ENCODE results near the gene NFATC2. TPM values are rescaled to one million over a fixed set of nuclear protein-coding genes. Genes with fewer than 3 reads are reported as not detected.

NFATC2 gene
- total RNA-seq, 5 donors from 2014 or later (not counting 1 experiment from before 2014, with no cell fraction given) = 49.0 to 75.9 (median 67.0) TPM

DNA sequence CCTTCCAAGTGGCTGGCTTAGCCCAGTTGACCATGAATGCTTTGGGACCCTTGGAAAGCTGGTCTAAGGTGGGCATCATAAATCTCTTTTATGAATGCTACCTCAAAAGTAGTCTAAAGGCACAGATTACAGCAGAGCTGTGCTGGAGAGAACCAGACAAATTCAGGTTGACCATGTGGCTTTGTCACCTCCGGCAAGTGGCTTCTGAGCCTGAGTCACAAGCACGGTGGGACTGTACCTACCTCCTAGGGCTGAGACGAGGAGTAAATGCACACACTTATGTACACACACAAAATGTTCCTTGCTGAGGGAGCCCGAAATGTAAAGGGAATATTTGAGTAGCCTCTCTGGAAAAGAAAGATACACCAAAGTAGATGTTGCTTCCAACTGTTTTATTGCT, 155.9 kb downstream of the NFATC2 start:
- ATAC-seq (replicated peaks in 1 of 4) (peak; percentile 34 to 90 (median 56)), DNase-seq (peak in 15 of 35 experiments; percentile 9 to 61 (median 24))
- WGBS (ENCODE audit: insufficient coverage) = 0% methylated on average over 1 of the region's 4 CpGs
- ChIA-PET CTCF (interaction anchor here in 1 of 2 donors (0.8 to 2.3 kb wide), 8 partner anchors 15 to 208 kb away, joined by 3 to 14 read pairs (median 4); partner anchors contain the start of gene NFATC2), POLR2A (no interaction called here)
- Histone ChIP-seq H3K27ac (ENCODE audit: low read length) (peak overlapping the region; percentile 11), H3K9me3 (no peaks in the 10 kb centered on the region), H3K36me3 (ENCODE audit: control insufficient read depth in 2 of 2, extremely low read depth in 1 of 2, insufficient read depth in 1 of 2, low read length in 1 of 2) (peaks cover 3 to 33% of the 10 kb centered on the region in 2 donors), H3K4me1 (ENCODE audit: control insufficient read depth in 1 of 2, extremely low read depth in 1 of 2, insufficient read depth in 2 of 2, low read length in 2 of 2) (peaks cover 0 to 48% of the 10 kb centered on the region in 2 experiments), H3K4me3 (ENCODE audit: control insufficient read depth in 1 of 2, extremely low read depth in 1 of 2, low read length in 1 of 2) (no peak overlapping the region), H3K27me3 (replicated peaks in 1 of 2; ENCODE audit: control insufficient read depth in 2 of 2, extremely low read depth in 1 of 2, insufficient read depth in 2 of 2, low read length in 1 of 2) (no peaks in the 10 kb centered on the region)
- H3K27ac Mint-ChIP-seq = peak overlapping the region; percentile 76 to 87
- H3K27me3 Mint-ChIP-seq = no peaks in the 10 kb centered on the region
- no peak overlapping the region for H3K4me3 Mint-ChIP-seq
- peaks cover 37% of the 10 kb centered on the region for H3K36me3 Mint-ChIP-seq
- peaks cover 4 to 75% (median 55%) of the 10 kb centered on the region in 3 donors for H3K4me1 Mint-ChIP-seq
- no peaks in the 10 kb centered on the region for H3K9me3 Mint-ChIP-seq

DNA sequence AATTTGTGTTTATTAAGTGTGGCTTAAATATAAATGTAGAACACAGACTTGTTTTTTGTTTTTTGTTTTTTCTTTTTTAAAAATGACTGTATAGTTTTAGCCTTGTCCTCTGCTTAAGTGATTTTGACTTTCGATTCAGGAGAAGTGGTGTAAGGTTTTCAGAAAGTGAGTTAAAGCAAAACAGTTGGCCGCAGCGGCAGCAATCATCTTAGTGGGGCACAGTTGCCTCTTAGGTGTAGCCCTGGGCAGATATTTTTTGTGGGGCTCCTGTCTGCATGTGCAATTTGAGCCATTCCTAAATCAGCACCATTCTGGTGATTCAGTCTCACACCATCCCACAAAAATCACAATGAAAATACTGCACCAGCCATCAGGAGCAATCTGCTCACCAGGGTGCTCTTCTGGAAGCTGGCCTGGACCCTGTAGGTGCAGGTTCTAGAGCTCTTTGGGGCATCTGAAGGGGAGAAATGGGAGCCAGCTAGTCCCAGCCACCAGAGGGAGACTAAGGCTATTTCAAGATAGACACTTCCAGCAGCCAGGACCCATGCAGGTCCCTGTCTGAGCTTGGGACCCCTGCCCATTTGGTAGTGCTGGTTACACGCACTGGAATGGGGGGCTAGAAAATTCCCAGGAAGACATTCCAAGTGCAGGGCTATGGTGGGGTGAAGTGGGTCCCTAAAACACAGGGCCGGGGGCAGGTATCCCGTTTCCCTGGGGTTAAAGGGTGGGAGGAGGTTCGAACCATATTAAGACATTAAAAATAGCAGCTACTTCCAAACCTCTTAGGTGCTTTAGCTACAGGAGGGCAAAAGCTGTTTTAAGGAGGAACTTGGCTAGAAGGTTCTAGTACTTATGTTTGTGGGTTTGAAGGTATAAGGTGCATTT, 156.6 kb downstream of the NFATC2 start:
- Mint-ChIP-seq H3K4me1 (peaks cover 4 to 71% (median 54%) of the 10 kb centered on the region in 3 donors), H3K4me3 (no peak overlapping the region), H3K27ac (peak overlapping the region; percentile 87), H3K9me3 (no peaks in the 10 kb centered on the region), H3K27me3 (no peaks in the 10 kb centered on the region), H3K36me3 (peaks cover 36% of the 10 kb centered on the region)
- 80% methylated on average over 3 of the region's 7 CpGs for WGBS (ENCODE audit: insufficient coverage)
- Histone ChIP-seq H3K27ac (ENCODE audit: low read length) (peak overlapping the region; percentile 28), H3K4me1 (ENCODE audit: control insufficient read depth in 1 of 2, extremely low read depth in 1 of 2, insufficient read depth in 2 of 2, low read length in 2 of 2) (peaks cover 0 to 47% of the 10 kb centered on the region in 2 experiments), H3K27me3 (replicated peaks in 1 of 2; ENCODE audit: control insufficient read depth in 2 of 2, extremely low read depth in 1 of 2, insufficient read depth in 2 of 2, low read length in 1 of 2) (no peaks in the 10 kb centered on the region), H3K36me3 (ENCODE audit: control insufficient read depth in 2 of 2, extremely low read depth in 1 of 2, insufficient read depth in 1 of 2, low read length in 1 of 2) (peaks cover 3 to 26% of the 10 kb centered on the region in 2 donors), H3K4me3 (ENCODE audit: control insufficient read depth in 1 of 2, extremely low read depth in 1 of 2, low read length in 1 of 2) (no peak overlapping the region), H3K9me3 (no peaks in the 10 kb centered on the region)
- DNase-seq (peak in 16 of 35 experiments; percentile 11 to 65 (median 21)), ATAC-seq (replicated peaks in 1 of 4) (peak in 2 of 4 experiments; percentile 49 to 56)
- ChIA-PET CTCF (interaction anchor here in 1 of 2 donors (0.6 to 2.3 kb wide), 11 partner anchors 16 to 209 kb away, joined by 3 to 14 read pairs (median 4); partner anchors contain the start of gene NFATC2), POLR2A (no interaction called here)

DNA sequence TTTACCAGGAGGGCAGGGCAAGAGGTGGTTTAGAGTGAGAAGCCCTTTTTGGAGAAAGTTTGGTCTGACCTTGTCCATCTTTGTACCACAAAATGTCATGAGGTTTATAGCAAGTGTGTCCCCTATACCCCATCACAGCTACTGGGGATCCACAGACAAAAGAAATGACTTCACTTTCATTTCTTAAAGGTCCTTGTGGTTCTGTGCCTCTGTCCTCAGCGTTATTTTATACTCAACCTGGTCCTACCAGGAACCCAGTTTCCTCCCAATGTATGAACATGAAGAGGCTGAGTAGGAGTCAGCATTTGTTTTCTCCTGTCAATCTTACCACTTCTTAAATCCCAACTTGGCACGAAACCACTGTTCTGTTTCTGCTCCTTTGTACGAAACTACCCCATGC, 157.6 kb downstream of the NFATC2 start:
- ChIA-PET CTCF (interaction anchor here in 1 of 2 donors (1.5 kb wide), 1 partner anchor 129 kb away, joined by 5 read pairs; no protein-coding TSS in a partner anchor), POLR2A (no interaction called here)
- peaks cover 0 to 37% of the 10 kb centered on the region in 2 experiments for H3K4me1 ChIP-seq (ENCODE audit: control insufficient read depth in 1 of 2, extremely low read depth in 1 of 2, insufficient read depth in 2 of 2, low read length in 2 of 2)
- Mint-ChIP-seq H3K4me3 (no peak overlapping the region), H3K9me3 (no peaks in the 10 kb centered on the region), H3K27ac (peak overlapping the region; percentile 87), H3K4me1 (peaks cover 4 to 64% (median 47%) of the 10 kb centered on the region in 3 donors), H3K27me3 (no peaks in the 10 kb centered on the region), H3K36me3 (peaks cover 33% of the 10 kb centered on the region)
- ATAC-seq (replicated peaks in 1 of 4) (no peak), DNase-seq (no peak)
- H3K27ac ChIP-seq (ENCODE audit: low read length) = peak overlapping the region; percentile 28
- H3K36me3 ChIP-seq (ENCODE audit: control insufficient read depth in 2 of 2, extremely low read depth in 1 of 2, insufficient read depth in 1 of 2, low read length in 1 of 2) = peaks cover 3 to 17% of the 10 kb centered on the region in 2 donors
- H3K4me3 ChIP-seq (ENCODE audit: control insufficient read depth in 1 of 2, extremely low read depth in 1 of 2, low read length in 1 of 2) = no peak overlapping the region
- H3K9me3 ChIP-seq = no peaks in the 10 kb centered on the region
- 62% methylated on average over 2 of the region's 3 CpGs for WGBS (ENCODE audit: insufficient coverage)
- H3K27me3 ChIP-seq (replicated peaks in 1 of 2; ENCODE audit: control insufficient read depth in 2 of 2, extremely low read depth in 1 of 2, insufficient read depth in 2 of 2, low read length in 1 of 2) = no peaks in the 10 kb centered on the region

DNA sequence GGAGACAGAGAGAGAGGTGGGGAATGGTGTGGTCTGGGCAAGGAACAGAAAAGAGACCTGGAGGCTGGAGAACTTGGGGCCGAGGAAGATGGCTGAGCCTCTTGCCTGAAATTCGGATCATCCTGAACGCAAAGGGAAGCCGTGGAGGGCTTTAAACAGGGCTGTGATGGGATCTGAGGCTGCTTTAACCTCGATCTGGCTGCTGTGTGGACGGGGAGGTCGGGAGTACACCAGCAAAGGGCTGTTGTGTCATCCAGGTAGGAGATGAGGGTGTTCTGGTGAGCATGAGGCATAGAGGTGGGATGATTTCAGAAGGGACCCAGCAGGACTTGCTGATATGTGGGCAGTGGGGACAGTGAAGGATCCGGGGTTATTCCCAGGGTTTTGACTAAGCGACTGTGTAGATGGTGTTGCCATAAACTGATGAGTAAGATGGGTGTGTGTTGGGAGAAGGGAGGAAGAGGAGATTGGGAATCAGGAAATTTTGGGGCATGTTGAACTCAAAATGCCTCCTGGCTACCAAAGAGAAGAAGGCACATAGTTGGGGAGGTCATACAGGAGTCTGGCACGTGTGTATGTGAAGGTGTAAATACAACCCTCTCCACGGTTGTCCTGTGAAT, 158.5 kb downstream of the NFATC2 start:
- H3K4me3 ChIP-seq (ENCODE audit: control insufficient read depth in 1 of 2, extremely low read depth in 1 of 2, low read length in 1 of 2) = no peak overlapping the region
- ChIA-PET POLR2A (no interaction called here), CTCF (no interaction called here)
- H3K4me1 ChIP-seq (ENCODE audit: control insufficient read depth in 1 of 2, extremely low read depth in 1 of 2, insufficient read depth in 2 of 2, low read length in 2 of 2) = peaks cover 0 to 29% of the 10 kb centered on the region in 2 experiments
- H3K36me3 ChIP-seq (ENCODE audit: control insufficient read depth in 2 of 2, extremely low read depth in 1 of 2, insufficient read depth in 1 of 2, low read length in 1 of 2) = peaks cover 3 to 8% of the 10 kb centered on the region in 2 donors
- H3K9me3 ChIP-seq = no peaks in the 10 kb centered on the region
- ATAC-seq (replicated peaks in 1 of 4) (no peak), DNase-seq (no peak)
- Mint-ChIP-seq H3K4me3 (no peak overlapping the region), H3K27me3 (no peaks in the 10 kb centered on the region), H3K36me3 (peaks cover 30% of the 10 kb centered on the region), H3K27ac (peak overlapping the region; percentile 22 to 32), H3K4me1 (peaks cover 0 to 55% (median 38%) of the 10 kb centered on the region in 3 donors), H3K9me3 (no peaks in the 10 kb centered on the region)
- 93% methylated on average over 11 of the region's 11 CpGs for WGBS (ENCODE audit: insufficient coverage)
- H3K27me3 ChIP-seq (replicated peaks in 1 of 2; ENCODE audit: control insufficient read depth in 2 of 2, extremely low read depth in 1 of 2, insufficient read depth in 2 of 2, low read length in 1 of 2) = no peaks in the 10 kb centered on the region
- H3K27ac ChIP-seq (ENCODE audit: low read length) = no peak overlapping the region

DNA sequence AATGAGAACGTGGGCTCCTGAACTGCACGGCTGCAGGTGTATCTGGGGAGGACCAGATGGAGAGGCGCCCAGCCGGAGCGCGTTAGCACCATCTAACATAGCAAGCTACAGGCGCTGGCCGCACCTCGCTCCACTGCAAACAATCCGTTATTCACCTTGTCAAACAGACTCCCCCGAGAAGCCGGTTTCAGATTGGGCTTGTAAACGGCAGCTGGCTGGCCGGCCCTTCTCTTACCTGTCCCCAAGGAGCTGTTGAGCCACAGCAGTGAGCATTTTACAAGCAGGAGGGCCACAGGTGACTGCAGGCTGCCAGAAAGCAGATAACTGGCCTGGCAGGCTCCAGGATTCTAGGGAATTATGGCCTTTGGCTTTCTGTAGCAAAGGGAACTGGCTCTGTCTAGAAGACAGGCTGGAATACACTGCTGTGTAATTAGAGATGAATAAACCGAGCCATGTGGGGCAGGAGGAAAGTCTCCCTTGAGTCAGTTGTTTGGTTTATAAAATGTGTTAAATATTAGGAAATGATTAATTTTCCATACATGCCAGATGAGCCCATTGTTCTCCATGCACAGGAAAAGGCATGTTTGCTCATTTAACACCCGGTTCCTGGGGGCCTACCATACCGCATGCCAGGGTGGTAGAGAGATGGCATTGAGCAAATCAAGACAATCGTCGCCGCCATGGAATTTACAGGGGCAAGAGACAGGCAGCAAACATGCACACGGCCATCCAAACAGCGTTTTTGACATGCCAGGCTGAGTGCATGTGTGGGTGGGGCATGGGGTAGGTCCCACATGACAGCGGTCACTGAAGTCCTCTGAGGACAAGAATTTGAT, 159.3 kb downstream of the NFATC2 start:
- H3K36me3 Mint-ChIP-seq = peaks cover 27% of the 10 kb centered on the region
- DNase-seq (no peak), ATAC-seq (replicated peaks in 1 of 4) (no peak)
- WGBS (ENCODE audit: insufficient coverage) = 92% methylated on average over 22 of the region's 23 CpGs
- H3K27me3 ChIP-seq (replicated peaks in 1 of 2; ENCODE audit: control insufficient read depth in 2 of 2, extremely low read depth in 1 of 2, insufficient read depth in 2 of 2, low read length in 1 of 2) = no peaks in the 10 kb centered on the region
- ChIA-PET POLR2A (no interaction called here), CTCF (no interaction called here)
- no peak overlapping the region for H3K4me3 Mint-ChIP-seq
- H3K36me3 ChIP-seq (ENCODE audit: control insufficient read depth in 2 of 2, extremely low read depth in 1 of 2, insufficient read depth in 1 of 2, low read length in 1 of 2) = peaks cover 2 to 3% of the 10 kb centered on the region in 2 donors
- no peaks in the 10 kb centered on the region for H3K27me3 Mint-ChIP-seq
- no peak overlapping the region for H3K27ac ChIP-seq (ENCODE audit: low read length)
- H3K27ac Mint-ChIP-seq = peak overlapping the region in 1 of 2 donors; percentile 32
- no peak overlapping the region for H3K4me3 ChIP-seq (ENCODE audit: control insufficient read depth in 1 of 2, extremely low read depth in 1 of 2, low read length in 1 of 2)
- peaks cover 0 to 47% (median 30%) of the 10 kb centered on the region in 3 donors for H3K4me1 Mint-ChIP-seq
- no peaks in the 10 kb centered on the region for H3K9me3 ChIP-seq
- H3K4me1 ChIP-seq (ENCODE audit: control insufficient read depth in 1 of 2, extremely low read depth in 1 of 2, insufficient read depth in 2 of 2, low read length in 2 of 2) = peaks cover 0 to 28% of the 10 kb centered on the region in 2 experiments
- no peaks in the 10 kb centered on the region for H3K9me3 Mint-ChIP-seq
